GM21529 (cell line): ENCODE results near the gene TAS2R20.
"Not testable (repeated sequence)": the region's sequence is repeated elsewhere in the genome, so short reads cannot be mapped to it uniquely, and the experiment has no call there.

Source experiments
- ATAC-seq: cut with Tn5 transposase; IDR thresholded peaks from one replicate; pipeline ENCODE4 v1.9.1; 2021; ENCODE audit not compliant: unreplicated experiment

Gene TAS2R20, protein sequence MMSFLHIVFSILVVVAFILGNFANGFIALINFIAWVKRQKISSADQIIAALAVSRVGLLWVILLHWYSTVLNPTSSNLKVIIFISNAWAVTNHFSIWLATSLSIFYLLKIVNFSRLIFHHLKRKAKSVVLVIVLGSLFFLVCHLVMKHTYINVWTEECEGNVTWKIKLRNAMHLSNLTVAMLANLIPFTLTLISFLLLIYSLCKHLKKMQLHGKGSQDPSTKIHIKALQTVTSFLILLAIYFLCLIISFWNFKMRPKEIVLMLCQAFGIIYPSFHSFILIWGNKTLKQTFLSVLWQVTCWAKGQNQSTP

DNA sequence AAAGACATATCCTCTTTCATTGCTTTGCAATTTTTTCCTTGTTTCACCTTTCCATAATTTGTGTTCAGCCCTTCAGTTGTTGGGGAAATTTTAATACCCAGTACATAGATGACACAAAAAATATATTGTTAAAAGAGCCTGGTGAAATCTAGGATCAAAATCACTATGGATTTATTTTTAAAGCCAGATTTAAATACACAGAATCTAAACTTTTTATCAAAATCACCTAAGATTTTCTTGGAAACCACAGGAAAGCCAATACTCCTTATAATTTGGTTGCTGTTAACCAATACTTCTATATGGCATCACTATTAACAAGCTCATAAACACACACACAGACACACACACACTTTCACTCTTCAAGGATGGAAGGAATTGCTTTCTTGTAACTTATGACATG, at the start of gene TAS2R20:
Gene TAS2R20, minus strand, starts transcription at position 101 of the 400 bp plus-strand sequence. CDS start 429 bp downstream, outside the sequence.
- no peak for ATAC-seq

DNA sequence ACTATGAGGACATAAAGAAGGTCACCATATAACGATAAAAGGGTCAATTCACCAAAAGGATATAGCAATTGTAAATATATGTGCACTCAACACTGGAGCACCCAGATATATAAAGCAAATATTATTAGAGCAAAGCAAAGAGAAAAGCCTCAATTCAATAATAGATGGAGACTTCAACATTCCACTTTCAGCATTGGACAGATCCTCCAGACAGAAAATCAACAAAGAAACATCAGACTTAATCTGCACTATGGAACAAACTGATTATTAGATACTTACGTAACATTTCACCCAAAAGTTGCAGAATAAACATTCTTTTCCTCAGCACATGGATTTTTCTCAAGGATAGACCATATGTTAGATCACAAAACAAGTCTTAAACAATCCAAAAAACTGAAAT, 43.3 kb upstream of the TAS2R20 start:
- not testable (repeated sequence) for ATAC-seq

DNA sequence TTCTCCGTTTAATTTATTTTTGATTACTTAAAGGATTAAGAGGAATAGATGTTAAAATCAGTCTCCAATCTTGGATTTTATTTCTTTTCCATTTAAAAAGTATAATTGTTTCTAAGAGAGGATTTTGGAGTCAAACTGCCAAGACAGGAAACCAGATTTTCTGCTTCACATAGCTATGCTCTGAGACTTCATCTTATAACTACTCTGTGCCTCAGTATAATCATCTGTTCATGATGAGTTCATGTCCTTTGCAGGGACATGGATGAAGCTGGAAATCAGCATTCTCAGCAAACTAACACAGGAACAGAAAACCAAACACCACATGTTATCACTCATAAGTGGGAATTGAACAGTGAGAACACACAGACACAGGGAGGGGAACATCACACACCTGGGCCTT, 42.1 kb upstream of the TAS2R20 start:
- ATAC-seq = no peak

DNA sequence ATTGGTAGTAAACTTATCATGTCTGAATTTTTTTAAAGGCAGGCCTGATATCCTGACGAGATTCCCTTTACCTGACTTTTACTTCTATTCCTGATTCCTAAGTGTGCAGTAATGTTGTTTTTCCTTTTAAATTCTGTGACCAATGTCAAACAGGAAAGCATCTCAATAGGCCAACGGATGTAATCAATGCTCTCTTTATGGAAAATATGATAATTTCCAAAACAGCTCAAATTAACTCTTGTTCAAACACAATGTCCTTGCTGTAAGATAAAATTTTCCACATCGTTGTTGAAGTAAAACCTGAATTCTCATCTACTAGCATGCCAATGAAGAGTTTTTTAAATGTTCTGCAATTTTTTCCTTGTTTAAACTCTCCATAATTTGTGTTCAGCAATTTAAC, 41.1 kb upstream of the TAS2R20 start:
- ATAC-seq = no peak

DNA sequence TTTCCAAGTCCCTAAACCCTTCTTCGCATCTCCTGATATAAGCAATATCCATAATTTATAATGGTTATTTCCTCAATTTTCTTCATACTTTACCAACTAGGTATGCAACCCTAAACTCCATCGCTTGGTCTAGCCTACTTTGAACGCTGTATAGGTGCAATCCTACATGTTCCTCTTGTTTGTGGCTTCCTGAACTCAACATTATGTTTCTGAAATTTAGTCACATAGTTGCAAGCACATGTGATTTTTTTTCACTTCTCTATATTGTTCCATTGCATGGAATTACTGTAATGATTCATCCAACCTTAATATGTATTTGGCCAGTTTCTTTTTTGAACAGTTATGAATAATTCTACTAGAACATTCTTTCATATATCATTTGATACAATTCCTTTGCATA, 35.9 kb upstream of the TAS2R20 start:
- not testable (repeated sequence) for ATAC-seq

DNA sequence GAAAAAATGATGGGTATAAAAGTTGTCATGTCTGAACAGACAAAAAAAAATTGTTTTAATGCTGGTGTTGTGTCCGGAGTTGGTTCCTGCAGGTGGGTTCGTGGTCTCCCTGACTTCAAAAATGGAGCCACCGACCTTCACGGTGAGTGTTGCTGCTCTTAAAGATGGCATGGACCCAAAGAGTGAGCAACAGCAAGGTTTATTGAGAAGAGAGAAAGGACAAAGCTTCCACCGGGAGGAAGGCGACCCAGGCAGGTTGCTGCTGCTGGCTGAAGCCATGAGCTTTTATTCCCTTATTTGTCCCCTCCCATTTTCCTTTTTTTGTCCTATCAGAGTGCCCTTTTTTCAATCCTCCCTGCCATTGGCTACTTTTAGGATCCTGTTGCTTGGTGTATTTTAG, 33.2 kb upstream of the TAS2R20 start, which contains the start of gene TAS2R31:
Gene TAS2R31, minus strand, starts transcription at position 101 of the 400 bp plus-strand sequence. Its CDS starts 72 bp downstream, at position 29.
- ATAC-seq = no peak

DNA sequence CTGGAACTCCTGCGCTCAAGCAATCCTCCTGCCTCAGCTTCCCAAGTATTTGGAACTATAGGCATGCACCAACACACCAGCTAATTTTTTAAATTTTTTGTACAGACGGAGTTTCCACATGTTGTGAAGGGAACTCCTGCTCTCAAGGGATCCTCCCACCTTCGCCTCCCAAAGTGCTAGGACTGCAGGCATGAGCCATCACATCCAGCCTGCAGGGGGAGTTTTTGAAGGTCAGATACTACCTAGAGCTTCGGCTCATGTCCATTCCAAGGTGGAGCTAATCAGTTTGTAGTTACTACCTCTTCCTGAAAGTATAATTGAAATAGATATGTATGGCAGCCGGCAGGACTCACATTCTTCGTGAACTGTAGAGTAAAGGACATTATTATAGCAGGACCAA, 28.0 kb upstream of the TAS2R20 start:
- ATAC-seq = no peak

DNA sequence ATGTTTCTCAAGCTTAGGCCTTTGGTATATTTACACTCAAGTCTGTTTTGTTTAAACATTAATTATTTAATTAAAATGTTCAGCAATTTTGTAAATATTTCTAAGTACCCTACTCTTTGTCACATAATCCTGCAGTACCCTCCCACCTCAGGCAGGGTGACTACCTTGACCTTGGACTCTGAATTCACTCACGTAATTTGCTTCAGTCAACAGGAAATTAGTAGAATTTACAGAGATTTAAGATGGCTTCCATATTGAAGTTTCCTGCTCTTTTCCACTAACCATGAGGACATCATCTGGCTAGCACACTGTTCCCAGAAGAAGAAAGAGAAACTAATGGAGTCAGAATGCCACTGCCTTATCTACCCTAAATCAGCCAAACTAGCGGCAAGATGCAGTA, 25.3 kb upstream of the TAS2R20 start:
- no peak for ATAC-seq

DNA sequence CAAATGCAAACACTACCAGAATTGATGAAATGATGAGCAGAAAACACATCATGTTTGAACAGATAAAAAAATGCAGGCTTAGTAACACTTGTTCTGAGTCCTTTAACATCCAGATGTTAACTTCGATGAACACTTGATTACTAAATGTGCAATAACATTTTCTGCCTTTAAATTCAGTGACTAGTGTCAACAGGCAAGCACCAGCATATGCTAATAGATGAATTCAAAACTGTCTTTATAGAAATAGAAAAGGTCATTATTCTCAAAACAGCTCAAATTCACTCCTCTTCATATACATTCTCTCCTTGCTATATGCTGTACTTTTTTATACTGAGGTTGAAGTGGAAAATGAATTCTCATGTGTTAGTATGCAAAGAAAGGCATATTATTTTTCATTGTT, 24.4 kb upstream of the TAS2R20 start, which contains the start of gene TAS2R19:
Gene TAS2R19, minus strand, starts transcription at position 101 of the 400 bp plus-strand sequence. Its CDS starts 49 bp downstream, at position 52.
- ATAC-seq = no peak

DNA sequence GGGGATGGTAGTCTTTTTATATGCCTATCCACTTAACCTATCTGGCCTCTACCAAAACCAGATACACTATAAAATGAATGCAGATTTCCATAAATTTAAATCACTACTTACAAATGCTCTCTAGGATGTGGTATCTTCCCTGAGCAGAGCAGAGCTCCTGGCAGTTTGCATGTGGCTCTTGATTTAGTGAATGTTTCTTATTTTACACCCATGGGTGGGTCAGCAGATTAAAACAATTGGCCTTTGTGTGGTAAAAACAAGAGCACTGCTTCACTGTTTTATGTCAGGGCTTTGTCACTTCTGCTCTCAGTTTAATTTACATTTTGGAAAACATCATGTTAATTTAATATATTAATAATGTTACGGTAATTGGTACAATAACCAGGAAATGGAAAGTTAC, 18.8 kb upstream of the TAS2R20 start:
- ATAC-seq = no peak

DNA sequence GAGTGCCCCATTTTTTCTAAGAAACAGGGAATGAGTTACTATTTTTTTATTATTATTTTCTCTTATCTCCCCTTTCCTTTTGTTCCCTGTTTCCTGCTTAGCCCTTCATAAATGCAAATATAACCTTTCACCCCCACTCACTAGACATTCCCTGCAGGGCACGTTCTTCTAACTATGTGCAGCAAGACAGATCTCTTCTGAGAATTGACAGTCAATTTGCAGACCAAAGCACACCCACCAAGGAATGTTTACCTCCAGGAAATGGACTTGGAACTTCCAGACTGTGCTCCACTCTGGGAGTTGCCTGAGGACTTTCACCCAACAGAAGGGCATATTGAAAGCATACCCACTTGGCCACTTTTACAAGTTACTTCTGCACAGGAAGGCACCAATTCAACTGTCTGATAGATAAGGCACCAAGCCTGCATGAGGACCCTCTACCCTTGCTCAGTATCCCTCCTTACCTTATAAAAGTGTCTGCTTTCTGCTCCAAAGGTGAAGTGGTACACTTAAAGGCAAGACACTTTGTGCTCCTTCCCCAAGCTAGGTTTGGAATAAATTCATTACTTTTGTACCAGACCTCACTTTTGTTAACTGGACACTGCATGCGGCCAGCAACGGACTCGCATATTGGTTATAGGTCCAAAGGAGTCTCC, 17.8 kb upstream of the TAS2R20 start:
- no peak for ATAC-seq

DNA sequence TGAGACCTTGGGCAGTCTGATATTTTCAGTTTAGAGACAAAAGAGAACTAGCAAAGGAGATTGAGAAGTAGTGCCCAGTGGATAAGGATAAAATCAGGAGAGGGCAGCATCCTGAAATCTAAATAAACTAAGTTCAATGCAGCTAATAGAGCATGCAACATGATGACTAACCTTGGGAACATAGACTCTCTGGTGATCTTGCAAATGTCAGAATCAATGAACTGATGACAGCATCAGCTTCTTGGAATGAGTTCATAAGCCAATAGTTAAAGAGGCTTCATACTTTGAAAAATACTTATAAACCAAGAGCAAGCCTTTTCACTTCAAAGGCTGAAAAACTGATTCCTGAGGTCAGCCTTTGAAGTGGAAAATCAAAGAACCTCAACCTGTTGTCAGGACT, 16.1 kb upstream of the TAS2R20 start:
- no peak for ATAC-seq

DNA sequence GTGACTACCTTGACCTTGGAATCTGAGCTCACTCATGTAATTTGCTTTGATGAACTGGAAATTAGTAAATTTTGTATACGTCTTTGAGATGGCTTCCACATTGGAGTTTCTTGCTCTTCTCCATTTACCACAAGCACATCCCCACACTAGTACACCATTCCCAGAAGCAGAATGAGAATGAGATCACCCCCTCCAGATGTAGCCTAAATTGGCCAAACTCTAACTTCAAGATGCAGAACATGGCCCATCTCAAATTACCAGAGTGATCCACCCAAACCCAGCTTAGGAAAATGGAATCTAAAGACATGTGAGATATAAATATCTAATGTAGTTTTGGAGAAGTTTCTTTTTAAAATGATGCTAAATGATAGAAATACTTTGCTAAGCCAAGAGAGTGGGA, 9.5 kb upstream of the TAS2R20 start:
- no peak for ATAC-seq

DNA sequence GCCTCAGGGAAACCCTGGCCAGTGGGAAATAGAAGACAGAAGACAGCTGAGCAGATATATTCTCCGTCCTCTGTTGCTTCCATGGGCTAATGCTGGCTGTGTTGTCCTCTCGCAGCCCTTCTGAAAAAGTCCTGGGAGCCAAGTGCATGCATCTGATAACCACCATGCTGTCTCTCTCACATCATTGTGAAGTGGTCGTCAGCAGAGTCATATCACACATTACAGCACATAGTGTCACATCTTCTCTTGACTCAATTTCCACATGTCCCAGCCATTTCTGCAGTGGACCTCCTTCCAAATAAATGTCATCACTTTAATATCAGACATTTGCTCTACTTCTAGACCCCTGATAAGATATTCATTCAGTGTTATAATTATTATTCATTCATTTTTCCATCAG, 3.8 kb downstream of the TAS2R20 start:
- ATAC-seq = no peak

DNA sequence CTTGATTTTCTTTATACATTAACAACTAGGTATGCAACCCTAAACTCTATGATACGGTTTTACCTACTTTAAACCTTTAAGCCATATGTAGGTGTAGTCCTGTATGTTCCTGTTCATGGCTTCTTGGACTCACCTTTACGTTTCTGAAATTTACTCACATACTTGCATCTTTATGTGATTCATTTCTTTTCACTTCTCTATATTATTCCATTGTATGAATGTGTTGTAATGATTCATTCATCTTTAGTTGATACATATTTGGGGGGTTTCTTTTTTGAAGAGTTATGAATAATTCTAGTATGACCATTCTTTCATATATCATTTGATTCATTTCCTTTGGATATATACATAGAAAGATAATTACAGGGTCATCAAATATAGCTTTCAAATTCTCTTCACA, 9.0 kb downstream of the TAS2R20 start:
- no peak for ATAC-seq

DNA sequence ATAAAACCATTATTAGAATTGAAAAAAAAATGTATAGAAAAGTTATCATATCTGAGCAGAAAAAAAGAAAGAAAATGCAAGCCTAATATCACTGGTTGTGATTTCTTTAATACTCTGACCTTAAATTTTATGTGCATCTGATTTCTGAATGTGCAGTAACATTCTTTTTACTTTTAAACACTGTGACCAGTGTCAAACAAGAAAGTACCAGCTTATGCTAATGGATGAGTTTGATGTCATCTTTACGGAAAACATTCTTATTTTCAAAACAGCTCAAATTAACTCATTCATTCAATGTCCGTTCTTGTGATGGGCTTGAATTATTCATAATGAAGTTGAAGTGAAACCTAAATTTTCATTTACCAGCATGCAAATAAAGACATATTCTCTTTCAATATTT, 11.3 kb downstream of the TAS2R20 start, which contains the start of gene TAS2R50:
Gene TAS2R50, minus strand, starts transcription at position 101 of the 400 bp plus-strand sequence. Its CDS starts 52 bp downstream, at position 49.
- no peak for ATAC-seq

DNA sequence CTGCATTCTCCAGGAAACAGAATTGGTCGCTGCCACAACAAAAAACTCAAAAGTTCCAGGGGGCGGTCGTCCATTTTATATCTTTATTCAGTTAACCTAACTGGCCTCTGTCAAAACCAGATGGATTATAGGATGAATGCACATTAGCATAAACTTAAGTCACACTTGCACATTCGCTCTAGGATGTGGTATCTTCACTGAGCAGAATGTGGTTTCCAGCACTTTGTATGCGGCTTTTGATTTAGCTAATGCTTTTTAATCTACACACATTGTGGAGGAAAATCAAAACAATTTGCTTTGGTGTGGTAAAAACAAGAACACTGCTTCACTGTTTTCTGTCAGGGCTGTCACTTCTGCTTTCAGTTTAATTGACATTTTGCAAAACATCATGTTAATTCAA, 15.9 kb downstream of the TAS2R20 start:
- no peak for ATAC-seq

DNA sequence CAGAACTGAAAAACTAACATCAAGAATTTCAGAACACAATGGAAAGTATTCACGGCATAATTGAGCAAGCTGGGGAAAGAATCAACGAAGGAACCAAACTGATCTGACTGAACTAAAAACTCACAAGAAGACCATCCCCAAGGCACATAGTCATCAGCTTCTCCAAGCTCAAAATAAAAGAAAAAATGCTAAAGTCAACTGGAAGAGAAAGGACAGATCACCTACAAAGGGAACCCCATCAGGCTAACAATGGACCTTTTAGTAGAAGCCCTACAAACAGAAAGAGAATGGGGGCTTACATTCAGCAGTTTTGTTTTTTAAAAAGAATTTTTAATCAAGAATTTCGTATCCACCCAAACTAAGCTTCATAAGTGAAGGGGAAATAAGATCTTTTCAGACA, 23.1 kb downstream of the TAS2R20 start:
- ATAC-seq = no peak

DNA sequence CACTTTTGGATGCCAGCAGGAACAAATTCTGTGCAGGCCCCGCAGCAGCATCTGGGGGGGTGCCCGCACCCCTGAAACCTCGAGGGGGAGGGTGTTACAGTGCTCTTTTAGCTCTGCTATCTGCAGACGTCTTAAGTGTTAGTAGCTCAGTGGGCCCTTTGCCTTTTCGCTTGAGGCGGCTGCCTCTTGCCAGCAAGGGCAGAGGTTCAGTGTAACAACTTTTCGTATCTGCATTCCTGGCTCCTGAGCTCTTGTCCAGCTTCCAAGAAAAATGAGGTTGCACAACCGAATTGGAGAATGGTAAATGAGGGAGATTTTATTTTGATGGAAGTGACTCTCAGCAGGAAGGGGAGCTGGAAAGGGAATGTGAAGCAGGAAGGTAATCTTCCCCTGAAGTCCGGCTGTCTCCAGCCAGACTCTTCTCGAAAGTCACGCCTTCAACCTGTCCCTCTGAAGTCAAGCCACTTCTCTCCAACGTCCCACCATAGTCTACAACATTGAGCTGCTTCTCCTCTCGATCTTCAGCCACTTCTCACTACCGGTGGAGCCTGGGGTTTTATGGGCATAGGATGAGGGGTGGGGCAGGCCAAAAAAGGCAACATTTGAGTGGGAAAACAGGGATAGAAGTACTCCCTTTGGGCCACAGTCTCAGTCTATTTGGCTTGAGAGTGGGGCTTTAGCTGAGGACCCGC, 29.2 kb downstream of the TAS2R20 start:
- no peak for ATAC-seq

DNA sequence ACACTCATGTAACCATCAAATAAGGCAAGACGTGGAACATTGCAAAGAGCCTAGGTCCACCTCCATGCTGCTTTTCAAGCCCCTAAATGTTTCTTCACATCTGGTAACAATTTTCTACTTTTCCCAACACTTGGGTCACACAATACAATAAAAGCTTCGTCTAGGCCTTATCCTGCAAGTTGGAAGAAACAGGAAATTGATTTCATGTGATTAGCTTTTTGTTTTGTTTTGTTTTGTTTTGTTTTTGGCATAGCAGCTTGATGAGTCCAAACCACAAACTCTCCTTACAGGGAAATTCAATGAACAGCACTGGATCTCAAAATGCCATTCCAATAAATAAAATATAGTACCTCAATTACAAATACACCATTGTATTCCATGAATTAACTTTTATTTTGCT, 30.7 kb downstream of the TAS2R20 start:
- no peak for ATAC-seq

DNA sequence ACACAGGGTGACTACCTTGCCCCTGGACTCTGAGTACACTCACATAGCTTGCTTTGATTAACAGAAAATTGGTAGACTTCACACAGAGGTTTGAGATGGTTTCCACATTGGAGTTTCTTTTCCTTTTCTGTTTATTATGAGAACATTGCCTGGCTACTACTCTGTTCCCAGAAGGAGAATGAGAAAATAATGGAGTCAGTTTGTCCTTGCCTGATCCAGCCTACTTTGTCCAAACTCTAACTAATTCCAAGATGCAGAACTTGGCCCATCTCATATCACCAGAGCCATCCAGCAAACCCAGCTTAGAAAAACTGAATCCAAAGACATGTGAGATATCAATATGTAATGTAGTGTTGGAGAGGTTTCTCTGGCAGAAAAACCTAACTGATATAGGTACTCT, 31.8 kb downstream of the TAS2R20 start:
- ATAC-seq = no peak

DNA sequence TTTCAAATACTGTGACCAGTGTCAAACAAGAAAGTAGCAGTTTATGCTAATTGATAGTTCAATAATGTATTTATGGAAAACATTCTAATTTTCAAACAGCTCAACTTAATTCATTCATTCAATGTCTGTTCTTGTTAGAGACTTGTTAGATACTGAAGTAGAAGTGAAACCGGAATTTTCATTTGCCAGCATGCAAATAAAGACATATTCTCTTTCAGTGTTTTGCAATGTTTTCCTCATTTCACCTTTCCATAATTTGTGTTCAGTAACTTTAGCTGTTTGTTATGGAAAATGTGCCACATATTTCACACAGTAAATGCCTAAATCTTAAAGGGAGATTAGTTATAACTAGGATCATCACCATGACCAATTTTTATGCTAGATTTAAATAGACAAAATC, 32.6 kb downstream of the TAS2R20 start:
- ATAC-seq = no peak
